DOHH2 (cell line): ENCODE measurements around the gene TYW1.
"Not testable (repeated sequence)": the region's sequence is repeated elsewhere in the genome, so short reads cannot be mapped to it uniquely, and the experiment has no call there.

Experiments used
- H3F3A ChIP-seq: fragments of 200-600 bp; sonication (generic), shearing (Covaris generic); 2 replicates; pipeline ENCODE4 v1.6.0; 2016; ENCODE audit warnings: antibody characterized with exemption, mild to moderate bottlenecking; ENCODE audit not compliant: control insufficient read depth, insufficient read depth
- H3K27ac ChIP-seq: fragments of 200-600 bp; sonication (generic); 2 replicates; pipeline ENCODE4 v1.5.1; 2014; ENCODE audit warnings: low read depth, mild to moderate bottlenecking, low read length, moderate library complexity
- H3K27me3 ChIP-seq: fragments of 200-600 bp; sonication (generic); 2 replicates; pipeline ENCODE4 v1.6.1; 2014; ENCODE audit warnings: mild to moderate bottlenecking, low read length, mixed read lengths; ENCODE audit not compliant: control insufficient read depth
- H3K36me3 ChIP-seq: fragments of 200-600 bp; sonication (generic); 2 replicates; pipeline ENCODE4 v1.6.1; 2014; ENCODE audit warnings: mild to moderate bottlenecking, low read length, moderate library complexity, mixed read lengths; ENCODE audit not compliant: control insufficient read depth
- H3K4me1 ChIP-seq: fragments of 200-600 bp; sonication (generic); 2 replicates; pipeline ENCODE4 v1.6.1; 2014; ENCODE audit warnings: mild to moderate bottlenecking, low read length, mixed read lengths; ENCODE audit not compliant: control insufficient read depth
- H3K4me2 ChIP-seq: fragments of 200-600 bp; sonication (generic); 2 replicates; pipeline ENCODE4 v1.6.0; 2014; ENCODE audit warnings: mild to moderate bottlenecking, low read length, moderate library complexity
- H3K4me3 ChIP-seq: fragments of 200-600 bp; sonication (generic); 2 replicates; pipeline ENCODE4 v1.5.1; 2014; ENCODE audit warnings: mild to moderate bottlenecking, low read length, mixed read lengths
- H3K79me2 ChIP-seq: fragments of 200-600 bp; sonication (generic); 2 replicates; pipeline ENCODE4 v1.6.1; 2014; ENCODE audit warnings: mild to moderate bottlenecking, low read length, mixed read lengths; ENCODE audit not compliant: control insufficient read depth
- H3K9me2 ChIP-seq: fragments of 200-600 bp; sonication (generic); replicated peaks from 2 replicates; pipeline ENCODE4 v1.6.1; 2014; ENCODE audit warnings: mild to moderate bottlenecking, low read length, mixed read lengths; ENCODE audit not compliant: control insufficient read depth
- H3K9me3 ChIP-seq: fragments of 200-600 bp; sonication (generic); 2 replicates; pipeline ENCODE4 v1.6.1; 2014; ENCODE audit warnings: antibody characterized with exemption, low read length, mixed read lengths; ENCODE audit not compliant: control insufficient read depth, insufficient read depth
- H4K20me1 ChIP-seq: fragments of 200-600 bp; sonication (generic); 2 replicates; pipeline ENCODE4 v1.6.0; 2014; ENCODE audit warnings: low read depth, mild to moderate bottlenecking, antibody characterized with exemption, low read length, moderate library complexity; ENCODE audit not compliant: control insufficient read depth, insufficient read depth

Gene TYW1

GRCh38 chr7:67184912-67185659, 188.5 kb downstream of the TYW1 start:
- not testable (repeated sequence) for H3K27me3 ChIP-seq, H3K4me2 ChIP-seq, H3K27ac ChIP-seq, H3K4me1 ChIP-seq, H3F3A ChIP-seq, H4K20me1 ChIP-seq, H3K9me3 ChIP-seq, H3K79me2 ChIP-seq, H3K36me3 ChIP-seq, H3K4me3 ChIP-seq, H3K9me2 ChIP-seq

GRCh38 chr7:67185660-67186129, 189.1 kb downstream of the TYW1 start:
- not testable (repeated sequence) for H3K9me3 ChIP-seq, H3K4me1 ChIP-seq, H4K20me1 ChIP-seq, H3K4me3 ChIP-seq, H3K9me2 ChIP-seq, H3K79me2 ChIP-seq, H3K4me2 ChIP-seq, H3K36me3 ChIP-seq, H3F3A ChIP-seq, H3K27ac ChIP-seq, H3K27me3 ChIP-seq

- H3K9me3 ChIP-seq, H3K79me2 ChIP-seq, H3K27me3 ChIP-seq, H4K20me1 ChIP-seq, H3K4me2 ChIP-seq, H3K27ac ChIP-seq, H3K9me2 ChIP-seq, H3K4me1 ChIP-seq, H3F3A ChIP-seq, H3K36me3 ChIP-seq, H3K4me3 ChIP-seq: not testable (repeated sequence)
Observed at GRCh38 chr7:67189160-67189559, 192.5 kb downstream of the TYW1 start.

- H3K4me1 ChIP-seq, H3K4me3 ChIP-seq, H3F3A ChIP-seq, H3K27me3 ChIP-seq, H3K9me3 ChIP-seq, H3K9me2 ChIP-seq, H4K20me1 ChIP-seq, H3K36me3 ChIP-seq, H3K4me2 ChIP-seq, H3K79me2 ChIP-seq, H3K27ac ChIP-seq: not testable (repeated sequence)
Observed at GRCh38 chr7:67189801-67190465, 193.3 kb downstream of the TYW1 start.

- not testable (repeated sequence) for H3K4me3 ChIP-seq, H3K27ac ChIP-seq, H4K20me1 ChIP-seq, H3K9me3 ChIP-seq, H3F3A ChIP-seq, H3K9me2 ChIP-seq, H3K36me3 ChIP-seq, H3K4me2 ChIP-seq, H3K27me3 ChIP-seq, H3K4me1 ChIP-seq, H3K79me2 ChIP-seq
Observed at GRCh38 chr7:67191002-67191720, 194.5 kb downstream of the TYW1 start.

- H3K27ac ChIP-seq, H3K36me3 ChIP-seq, H3K4me1 ChIP-seq, H3K4me3 ChIP-seq, H3K9me3 ChIP-seq, H3K4me2 ChIP-seq, H3K27me3 ChIP-seq, H4K20me1 ChIP-seq, H3K79me2 ChIP-seq, H3K9me2 ChIP-seq, H3F3A ChIP-seq: not testable (repeated sequence)
Observed at GRCh38 chr7:67192123-67192702, 195.6 kb downstream of the TYW1 start.

GRCh38 chr7:67192889-67193613, 196.4 kb downstream of the TYW1 start:
- not testable (repeated sequence) for H3K27ac ChIP-seq, H3K4me1 ChIP-seq, H3F3A ChIP-seq, H4K20me1 ChIP-seq, H3K36me3 ChIP-seq, H3K4me3 ChIP-seq, H3K9me2 ChIP-seq, H3K4me2 ChIP-seq, H3K9me3 ChIP-seq, H3K79me2 ChIP-seq, H3K27me3 ChIP-seq
